CD4-positive, alpha-beta memory T cell (primary cell): ENCODE data around the gene GJA5. TPM values are rescaled to one million over a fixed set of nuclear protein-coding genes. Genes with fewer than 3 reads are reported as not detected.
A peak's percentile ranks its signal among the peaks of the same experiment; 100 is the strongest.

Experiments used
- CTCF ChIA-PET: fragments of 350-600 bp; sonication (Branson Sonifier 250); formaldehyde crosslinking; loops from one replicate; lab custom pipeline; 2021; ENCODE audit warnings: inconsistent platforms; ENCODE audit not compliant: partially characterized antibody; lab: Charles Lee
- POLR2A ChIA-PET: fragments of 350-600 bp; sonication (Branson Sonifier 250); formaldehyde crosslinking; loops from one replicate; lab custom pipeline; 2021; ENCODE audit not compliant: partially characterized antibody; lab: Charles Lee
- DNase-seq, 5 donors: peaks; one replicate each; pipeline versions ENCODE4 v3.0.0 to v3.0.0-alpha.2; 2020 to 2022; ENCODE audit warnings: mixed read lengths in 1 of 5
- H3K27ac ChIP-seq: one replicate; pipeline ENCODE4 v1.7.0; 2013; ENCODE audit warnings: low read depth, low read length
- H3K27me3 ChIP-seq: 2 replicates; pipeline ENCODE4 v1.7.0; 2013; ENCODE audit warnings: mild to moderate bottlenecking, low read length, moderate library complexity; ENCODE audit not compliant: insufficient read depth
- H3K36me3 ChIP-seq: 2 replicates; pipeline ENCODE4 v1.7.0; 2013; ENCODE audit warnings: mild to moderate bottlenecking, low read length, moderate library complexity; ENCODE audit not compliant: insufficient read depth
- H3K4me1 ChIP-seq: 2 replicates; pipeline ENCODE4 v1.7.0; 2013; ENCODE audit warnings: mild to moderate bottlenecking, low read length, moderate library complexity; ENCODE audit not compliant: insufficient read depth
- H3K4me3 ChIP-seq, 2 donors: one replicate each; pipeline ENCODE4 v1.7.0; 2013; ENCODE audit warnings: low read length in 2 of 2, mild to moderate bottlenecking in 1 of 2
- H3K9me3 ChIP-seq, 2 donors: one replicate each; pipeline ENCODE4 v1.7.0; 2013; ENCODE audit warnings: low read length in 2 of 2, control low read depth in 1 of 2; ENCODE audit not compliant: control insufficient read depth in 1 of 2
- H3K27ac Mint-ChIP-seq, 7 donors: one replicate each; pipeline ENCODE4 v1.8.0; 2020 to 2021; ENCODE audit warnings: mixed read lengths in 7 of 7, mild to moderate bottlenecking in 6 of 7, inconsistent platforms in 3 of 7, moderate library complexity in 3 of 7
- H3K27me3 Mint-ChIP-seq, 2 donors: one replicate each; pipeline ENCODE4 v1.8.0; 2020 to 2021; ENCODE audit warnings: mixed read lengths in 2 of 2
- H3K36me3 Mint-ChIP-seq, 2 donors: one replicate each; pipeline ENCODE4 v1.8.0; 2020 to 2021; ENCODE audit warnings: mixed read lengths in 2 of 2, inconsistent platforms in 1 of 2, mild to moderate bottlenecking in 1 of 2
- H3K4me1 Mint-ChIP-seq, 4 donors: one replicate each; pipeline ENCODE4 v1.8.0; 2020 to 2021; ENCODE audit warnings: mixed read lengths in 4 of 4, mild to moderate bottlenecking in 1 of 4
- H3K4me3 Mint-ChIP-seq, 8 donors: one replicate each; pipeline ENCODE4 v1.8.0; 2020 to 2021; ENCODE audit warnings: mixed read lengths in 8 of 8, mild to moderate bottlenecking in 7 of 8, moderate library complexity in 6 of 8, inconsistent platforms in 3 of 8
- H3K9me3 Mint-ChIP-seq, 8 donors: one replicate each; pipeline ENCODE4 v1.8.0; 2020 to 2021; ENCODE audit warnings: mixed read lengths in 8 of 8, mild to moderate bottlenecking in 5 of 8, inconsistent platforms in 3 of 8, moderate library complexity in 1 of 8
- intact Hi-C: fragments of 100-400 bp; cut with micrococcal nuclease; formaldehyde crosslinking; loops from one replicate; pipeline ENCODE4 v1.15.1; 2023
- polyA plus RNA-seq, 2 donors: library from polyadenylated mRNA; unstranded; fragments of 300-500 nt; fragmentation: Illumina TruSeq; gene quantifications; one replicate each; pipeline ENCODE4 v1.2.3, GENCODE V29; 2021
- total RNA-seq, 2 experiments: library from RNA; stranded (reverse); gene quantifications; one replicate each; pipeline ENCODE4 v1.2.3, GENCODE V29; 2021

GJA5 gene
- total and polyA plus RNA-seq, 4 experiments from 2014 or later: not detected

DNA sequence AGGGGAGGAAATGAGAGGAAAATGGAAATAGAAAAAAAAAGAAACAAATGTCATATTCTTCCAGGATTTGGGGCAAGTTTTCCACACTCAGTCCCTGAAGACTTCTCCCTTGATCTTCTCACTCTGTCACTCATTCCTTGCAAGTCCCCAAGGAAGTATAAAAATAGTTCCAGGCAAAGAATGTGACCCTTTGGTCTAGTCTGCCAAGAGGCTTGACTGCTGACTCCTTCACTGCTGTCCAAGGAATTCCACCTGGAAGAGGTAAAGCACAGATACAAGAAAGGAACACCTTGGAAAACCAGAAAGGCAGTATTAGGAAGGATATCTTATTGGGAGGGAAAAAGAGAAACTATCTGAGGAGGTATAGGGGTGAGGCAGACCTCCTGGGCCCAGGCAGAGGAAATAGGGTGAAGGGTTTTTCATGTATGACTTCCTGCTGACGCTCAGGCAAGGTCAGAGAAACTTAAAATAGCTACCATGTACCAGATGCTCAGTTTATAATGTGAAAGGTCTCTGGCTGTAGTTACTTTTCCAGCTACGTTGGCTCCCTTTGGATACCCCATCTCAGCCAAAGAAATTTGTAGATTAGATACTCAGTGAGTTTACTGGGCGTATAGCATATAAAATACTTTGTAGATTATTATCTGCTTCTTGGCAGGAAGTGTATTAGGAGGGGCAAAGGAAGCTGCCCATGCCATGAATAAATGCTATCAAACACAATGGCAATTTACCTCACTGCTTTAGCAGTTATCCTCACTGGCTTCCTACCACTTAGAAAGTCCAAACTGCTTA, 2.0 kb upstream of the GJA5 start:
- H3K4me1 Mint-ChIP-seq: peaks cover 28 to 43% (median 39%) of the 10 kb centered on the region in 4 donors
- Histone ChIP-seq H3K9me3 (no peaks in the 10 kb centered on the region), H3K4me1 (peaks cover 28% of the 10 kb centered on the region), H3K4me3 (peak overlapping the region in 1 of 2 donors; percentile 4), H3K36me3 (no peaks in the 10 kb centered on the region), H3K27me3 (no peaks in the 10 kb centered on the region), H3K27ac (peak overlapping the region; percentile 33)
- intact Hi-C loops: no loop called here
- peak in 4 of 5 donors; percentile 12 to 33 (median 24) for DNase-seq
- peaks cover 0 to 3% (median 0%) of the 10 kb centered on the region in 8 donors for H3K9me3 Mint-ChIP-seq
- H3K27ac Mint-ChIP-seq: peak overlapping the region; percentile 81 to 96 (median 88)
- ChIA-PET CTCF (no interaction called here), POLR2A (interaction anchor here (1.1 kb wide), 1 partner anchor 12 kb away, joined by 3 read pairs; no protein-coding TSS in a partner anchor)
- H3K4me3 Mint-ChIP-seq: peak overlapping the region in 7 of 8 donors; percentile 33 to 78 (median 64)
- H3K27me3 Mint-ChIP-seq: no peaks in the 10 kb centered on the region
- H3K36me3 Mint-ChIP-seq: no peaks in the 10 kb centered on the region

DNA sequence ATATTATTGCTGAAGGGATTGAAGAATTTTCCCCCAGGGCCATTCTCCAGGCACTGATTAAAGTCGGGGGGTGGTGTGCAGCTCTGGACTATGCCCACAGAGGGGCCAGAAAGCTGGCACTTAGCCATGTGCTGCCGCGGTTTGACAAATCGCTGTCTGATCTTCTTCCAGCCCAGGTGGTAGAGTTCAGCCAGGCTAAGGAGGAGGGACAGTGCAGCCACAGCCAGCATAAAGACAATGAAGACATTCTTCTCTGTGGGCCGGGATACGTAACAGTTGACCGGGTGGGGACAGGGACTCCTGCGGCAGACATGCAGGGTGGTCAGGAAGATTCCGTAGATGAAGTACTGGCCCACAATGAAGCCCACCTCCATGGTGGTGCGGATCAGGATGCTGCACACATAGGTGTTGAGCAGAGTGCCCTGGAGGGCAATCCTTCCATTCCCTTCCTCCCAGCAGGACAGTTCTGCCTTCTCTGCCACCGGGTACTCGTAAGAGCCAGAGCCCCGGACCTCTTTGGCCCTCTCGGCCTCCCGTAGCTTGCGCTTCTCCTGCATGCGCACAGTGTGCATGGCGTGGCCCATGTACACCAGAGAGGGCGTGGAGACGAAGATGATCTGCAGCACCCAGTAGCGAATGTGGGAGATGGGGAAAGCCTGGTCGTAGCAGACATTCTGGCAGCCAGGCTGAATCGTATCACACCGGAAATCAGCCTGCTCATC, 1.9 kb downstream of the GJA5 start:
- intact Hi-C loops: no loop called here
- H3K27ac Mint-ChIP-seq: no peak overlapping the region
- no peaks in the 10 kb centered on the region for H3K36me3 ChIP-seq
- no peaks in the 10 kb centered on the region for H3K36me3 Mint-ChIP-seq
- peaks cover 0 to 3% (median 0%) of the 10 kb centered on the region in 8 donors for H3K9me3 Mint-ChIP-seq
- no peak overlapping the region for H3K4me3 Mint-ChIP-seq
- POLR2A ChIA-PET: no interaction called here
- peaks cover 25 to 35% (median 31%) of the 10 kb centered on the region in 4 donors for H3K4me1 Mint-ChIP-seq
- H3K27me3 Mint-ChIP-seq: no peaks in the 10 kb centered on the region
- no peak overlapping the region for H3K27ac ChIP-seq
- no peak overlapping the region for H3K4me3 ChIP-seq
- CTCF ChIA-PET: no interaction called here
- H3K9me3 ChIP-seq: no peaks in the 10 kb centered on the region
- peaks cover 20% of the 10 kb centered on the region for H3K4me1 ChIP-seq
- H3K27me3 ChIP-seq: no peaks in the 10 kb centered on the region
- no peak for DNase-seq

DNA sequence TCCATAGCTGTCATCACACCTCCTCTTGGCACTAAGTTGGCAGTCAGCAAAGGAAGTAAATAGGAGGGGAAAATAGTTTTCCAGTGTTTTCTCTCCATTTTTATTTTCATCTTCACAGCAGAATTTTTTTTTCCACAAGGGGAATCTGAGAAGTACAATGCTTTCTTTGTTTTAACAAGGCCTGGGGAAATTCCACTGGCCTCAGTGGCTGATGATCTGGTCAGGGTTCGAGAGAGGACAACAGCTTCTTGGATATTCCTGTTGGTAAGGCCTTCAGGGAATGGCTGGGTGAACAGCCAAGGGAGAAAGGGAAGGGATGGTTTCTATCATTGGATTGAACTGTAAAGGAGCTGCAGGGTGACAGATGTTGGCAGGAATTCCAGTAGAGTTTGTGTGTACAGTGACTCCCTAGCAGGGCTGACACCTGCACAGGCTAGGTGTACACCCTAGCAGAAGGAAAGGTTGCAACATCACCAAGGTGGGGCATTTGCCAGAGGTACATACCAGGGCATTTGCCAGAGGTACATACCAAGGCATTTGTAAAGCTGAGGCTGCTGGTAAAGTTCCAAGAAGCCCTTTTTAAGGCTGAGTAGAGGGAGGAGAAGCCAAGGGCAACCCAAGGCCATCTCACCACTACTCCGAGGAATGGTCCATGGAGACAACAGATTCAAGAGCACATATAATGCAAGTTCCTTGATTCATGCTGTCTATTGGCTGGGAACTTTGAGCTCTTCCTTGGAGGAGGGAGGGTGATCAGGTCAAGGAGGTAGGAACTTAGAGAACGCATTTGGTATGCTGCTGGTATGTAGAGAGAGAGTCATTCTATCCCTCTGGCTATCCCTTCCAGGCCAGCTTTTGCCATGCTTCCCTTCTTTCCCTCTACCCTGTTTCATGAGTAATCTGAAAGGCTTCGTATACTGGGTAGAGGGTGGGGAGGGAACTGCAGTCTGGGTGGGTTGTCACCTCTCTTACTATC, 3.1 kb downstream of the GJA5 start:
- ChIA-PET CTCF (no interaction called here), POLR2A (no interaction called here)
- H3K4me1 Mint-ChIP-seq: peaks cover 14 to 23% (median 19%) of the 10 kb centered on the region in 4 donors
- H3K27me3 ChIP-seq: no peaks in the 10 kb centered on the region
- H3K4me1 ChIP-seq: peaks cover 8% of the 10 kb centered on the region
- no peaks in the 10 kb centered on the region for H3K36me3 Mint-ChIP-seq
- no peak overlapping the region for H3K27ac ChIP-seq
- peaks cover 0 to 3% (median 0%) of the 10 kb centered on the region in 8 donors for H3K9me3 Mint-ChIP-seq
- no peaks in the 10 kb centered on the region for H3K27me3 Mint-ChIP-seq
- no peak for DNase-seq
- intact Hi-C loops: no loop called here
- H3K4me3 ChIP-seq: no peak overlapping the region
- H3K36me3 ChIP-seq: no peaks in the 10 kb centered on the region
- H3K4me3 Mint-ChIP-seq: no peak overlapping the region
- no peak overlapping the region for H3K27ac Mint-ChIP-seq
- no peaks in the 10 kb centered on the region for H3K9me3 ChIP-seq

DNA sequence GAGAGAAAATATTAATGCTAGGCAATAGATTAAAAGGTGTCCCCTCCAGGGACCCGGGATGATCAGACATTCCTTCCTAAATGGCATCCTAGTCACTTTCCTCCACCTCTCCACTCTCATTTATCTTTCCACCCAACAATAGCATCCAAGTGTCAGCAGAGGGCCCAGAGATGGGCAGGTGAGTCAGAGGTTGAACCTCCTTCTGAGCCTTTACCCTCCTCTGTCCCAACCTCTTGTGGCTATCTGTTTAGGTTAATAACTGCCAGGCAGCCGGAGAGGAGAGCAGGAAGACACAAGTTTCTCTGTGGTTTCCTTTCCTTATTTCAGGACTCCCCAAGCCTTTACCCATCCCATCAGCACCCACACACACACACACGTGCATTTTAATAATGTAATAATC, 4.1 kb downstream of the GJA5 start:
- peaks cover 5 to 13% (median 10%) of the 10 kb centered on the region in 4 donors for H3K4me1 Mint-ChIP-seq
- no peaks in the 10 kb centered on the region for H3K4me1 ChIP-seq
- ChIA-PET CTCF (no interaction called here), POLR2A (no interaction called here)
- intact Hi-C loops: no loop called here
- no peaks in the 10 kb centered on the region for H3K9me3 Mint-ChIP-seq
- no peak overlapping the region for H3K27ac ChIP-seq
- no peak overlapping the region for H3K4me3 ChIP-seq
- no peak for DNase-seq
- no peaks in the 10 kb centered on the region for H3K9me3 ChIP-seq
- H3K4me3 Mint-ChIP-seq: no peak overlapping the region
- no peaks in the 10 kb centered on the region for H3K36me3 ChIP-seq
- no peaks in the 10 kb centered on the region for H3K36me3 Mint-ChIP-seq
- H3K27me3 Mint-ChIP-seq: no peaks in the 10 kb centered on the region
- H3K27me3 ChIP-seq: no peaks in the 10 kb centered on the region
- H3K27ac Mint-ChIP-seq: no peak overlapping the region

DNA sequence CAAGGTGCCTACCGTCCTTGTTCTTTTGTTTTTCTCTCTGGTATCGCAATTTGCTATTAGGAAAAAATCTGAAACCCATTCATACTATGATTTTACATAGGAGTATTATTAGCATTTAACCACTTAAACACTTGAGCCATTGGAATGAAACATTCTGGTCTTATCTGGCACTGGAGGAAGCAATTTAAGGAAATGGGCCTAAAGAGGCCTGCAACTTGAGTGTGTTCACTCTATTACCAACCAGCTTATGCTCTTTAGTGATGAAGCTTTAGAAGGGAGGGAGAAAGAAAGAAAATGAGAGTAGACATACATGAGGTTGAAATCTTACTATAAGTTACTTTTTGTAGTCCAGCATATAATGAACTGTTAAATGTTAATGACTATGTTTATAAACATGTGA, 5.7 kb downstream of the GJA5 start:
- peaks cover 0 to 2% of the 10 kb centered on the region in 2 donors for H3K27me3 Mint-ChIP-seq
- no peak overlapping the region for H3K27ac ChIP-seq
- H3K36me3 Mint-ChIP-seq: no peaks in the 10 kb centered on the region
- DNase-seq: no peak
- H3K27me3 ChIP-seq: no peaks in the 10 kb centered on the region
- no peaks in the 10 kb centered on the region for H3K36me3 ChIP-seq
- no peak overlapping the region for H3K4me3 ChIP-seq
- no peaks in the 10 kb centered on the region for H3K4me1 Mint-ChIP-seq
- H3K27ac Mint-ChIP-seq: peak overlapping the region in 1 of 7 donors; percentile 20
- no peaks in the 10 kb centered on the region for H3K4me1 ChIP-seq
- ChIA-PET CTCF (no interaction called here), POLR2A (no interaction called here)
- intact Hi-C loops: no loop called here
- no peak overlapping the region for H3K4me3 Mint-ChIP-seq
- H3K9me3 Mint-ChIP-seq: no peaks in the 10 kb centered on the region
- no peaks in the 10 kb centered on the region for H3K9me3 ChIP-seq

DNA sequence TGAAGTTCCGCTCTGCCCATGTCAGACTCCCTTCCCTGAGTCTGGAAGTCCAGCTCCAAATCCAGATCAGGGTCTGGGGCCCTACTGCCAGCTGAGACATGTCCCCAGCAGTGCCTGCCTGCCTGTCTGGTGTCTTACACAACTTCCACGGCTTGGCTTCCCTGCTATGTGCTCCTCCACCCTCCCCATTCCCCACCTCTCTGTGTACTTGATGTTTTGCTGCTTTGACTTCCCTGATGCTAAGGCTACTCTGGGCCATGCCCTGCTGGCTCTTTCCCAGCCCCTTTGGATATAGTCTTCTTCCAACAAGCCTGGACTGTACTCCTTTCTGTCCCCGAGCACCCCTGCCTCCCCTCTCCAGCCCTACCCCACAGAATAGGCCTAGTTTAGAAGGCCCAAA, 7.3 kb downstream of the GJA5 start:
- H3K27me3 Mint-ChIP-seq: peaks cover 0 to 2% of the 10 kb centered on the region in 2 donors
- H3K4me3 ChIP-seq: no peak overlapping the region
- H3K4me1 ChIP-seq: no peaks in the 10 kb centered on the region
- H3K9me3 ChIP-seq: no peaks in the 10 kb centered on the region
- intact Hi-C loops: no loop called here
- no peak for DNase-seq
- no peaks in the 10 kb centered on the region for H3K36me3 Mint-ChIP-seq
- no peak overlapping the region for H3K4me3 Mint-ChIP-seq
- H3K27ac Mint-ChIP-seq: no peak overlapping the region
- H3K27ac ChIP-seq: no peak overlapping the region
- no peaks in the 10 kb centered on the region for H3K36me3 ChIP-seq
- no peaks in the 10 kb centered on the region for H3K9me3 Mint-ChIP-seq
- CTCF ChIA-PET: no interaction called here
- POLR2A ChIA-PET: no interaction called here
- H3K27me3 ChIP-seq: no peaks in the 10 kb centered on the region
- H3K4me1 Mint-ChIP-seq: no peaks in the 10 kb centered on the region
